Mesenchymal stem cell (in vitro differentiated cells and primary cell): ENCODE data around the gene CRLF2.

ENCODE experiments used
- DNase-seq: peaks from one replicate; pipeline ENCODE4 v3.0.0-alpha.2; 2013
- H2AFZ ChIP-seq: one replicate; pipeline ENCODE4 v1.6.1; 2013; ENCODE audit warnings: low read depth, mild to moderate bottlenecking, control low read depth, inconsistent platforms, low read length, moderate library complexity
- H2AK5ac ChIP-seq: 2 replicates; pipeline ENCODE4 v1.6.1; 2013; ENCODE audit warnings: low read length, moderate library complexity, mild to moderate bottlenecking, inconsistent platforms; ENCODE audit not compliant: severe bottlenecking
- H2BK120ac ChIP-seq: one replicate; pipeline ENCODE4 v1.6.1; 2013; ENCODE audit warnings: low read depth, mild to moderate bottlenecking, inconsistent platforms, low read length, moderate library complexity
- H2BK12ac ChIP-seq, 2 experiments: one replicate each; pipeline ENCODE4 v1.6.1; 2013; ENCODE audit warnings: inconsistent platforms in 2 of 2, low read length in 2 of 2, mild to moderate bottlenecking in 2 of 2, moderate library complexity in 2 of 2, control low read depth in 1 of 2
- H2BK15ac ChIP-seq: one replicate; pipeline ENCODE4 v1.6.1; 2013; ENCODE audit warnings: mild to moderate bottlenecking, low read depth, inconsistent platforms; ENCODE audit not compliant: poor library complexity, severe bottlenecking
- H2BK5ac ChIP-seq: 2 replicates; pipeline ENCODE4 v1.6.1; 2013; ENCODE audit warnings: low read depth, mild to moderate bottlenecking, low read length, control low read depth, inconsistent platforms; ENCODE audit not compliant: poor library complexity, severe bottlenecking
- H3K14ac ChIP-seq, 2 experiments: one replicate each; pipeline ENCODE4 v1.6.1; 2013; ENCODE audit warnings: inconsistent platforms in 2 of 2, low read length in 2 of 2, control low read depth in 1 of 2, mild to moderate bottlenecking in 1 of 2, moderate library complexity in 1 of 2
- H3K18ac ChIP-seq, 2 experiments: one replicate each; pipeline ENCODE4 v1.6.1; 2013; ENCODE audit warnings: inconsistent platforms in 2 of 2, low read length in 2 of 2, control low read depth in 1 of 2, low read depth in 1 of 2, mild to moderate bottlenecking in 1 of 2
- H3K23ac ChIP-seq, 2 experiments: one replicate each; pipeline ENCODE4 v1.6.1; 2013; ENCODE audit warnings: inconsistent platforms in 2 of 2, low read length in 2 of 2, mild to moderate bottlenecking in 2 of 2, moderate library complexity in 2 of 2, control low read depth in 1 of 2
- H3K27ac ChIP-seq: 2 replicates; pipeline ENCODE4 v1.5.1; 2013; ENCODE audit warnings: mild to moderate bottlenecking, moderate library complexity, low read length, control low read depth, inconsistent platforms; ENCODE audit not compliant: poor library complexity, severe bottlenecking
- H3K27me3 ChIP-seq, 2 experiments: 2 replicates each; pipeline versions ENCODE4 v1.6.1 to v1.7.0; 2013; ENCODE audit warnings: low read length in 2 of 2, mild to moderate bottlenecking in 2 of 2, moderate library complexity in 2 of 2, control low read depth in 1 of 2, inconsistent platforms in 1 of 2; ENCODE audit not compliant: control insufficient read depth in 1 of 2, insufficient read depth in 1 of 2
- H3K36me3 ChIP-seq, 2 experiments: 2 replicates each; pipeline versions ENCODE4 v1.6.1 to v1.7.0; 2013; ENCODE audit warnings: low read length in 2 of 2, control low read depth in 1 of 2, inconsistent platforms in 1 of 2, low read depth in 1 of 2, mild to moderate bottlenecking in 1 of 2; ENCODE audit not compliant: insufficient read depth in 2 of 2, control insufficient read depth in 1 of 2
- H3K4ac ChIP-seq, 2 experiments: one replicate each; pipeline ENCODE4 v1.6.1; 2013; ENCODE audit warnings: inconsistent platforms in 2 of 2, low read length in 2 of 2, mild to moderate bottlenecking in 2 of 2, moderate library complexity in 2 of 2, control low read depth in 1 of 2, low read depth in 1 of 2
- H3K4me1 ChIP-seq: 2 replicates; pipeline ENCODE4 v1.6.1; 2013; ENCODE audit warnings: low read depth, low read length, control low read depth; ENCODE audit not compliant: control insufficient read depth, insufficient read depth
- H3K4me2 ChIP-seq: 2 replicates; pipeline ENCODE4 v1.6.1; 2013; ENCODE audit warnings: low read length, mild to moderate bottlenecking, inconsistent platforms; ENCODE audit not compliant: poor library complexity, severe bottlenecking
- H3K4me3 ChIP-seq, 2 experiments: 2 replicates each; pipeline versions ENCODE4 v1.5.1 to v1.7.0; 2013; ENCODE audit warnings: low read length in 2 of 2, mild to moderate bottlenecking in 2 of 2, control low read depth in 1 of 2, low read depth in 1 of 2; ENCODE audit not compliant: insufficient read depth in 1 of 2
- H3K79me1 ChIP-seq: replicated peaks from 2 replicates; pipeline ENCODE4 v1.6.1; 2013; ENCODE audit warnings: mild to moderate bottlenecking, control low read depth, low read length, inconsistent platforms; ENCODE audit not compliant: poor library complexity, severe bottlenecking
- H3K9ac ChIP-seq: 2 replicates; pipeline ENCODE4 v1.7.0; 2013; ENCODE audit warnings: mild to moderate bottlenecking, low read length, moderate library complexity
- H3K9me3 ChIP-seq: 2 replicates; pipeline ENCODE4 v1.7.0; 2013; ENCODE audit warnings: mild to moderate bottlenecking, low read length; ENCODE audit not compliant: control insufficient read depth
- H4K8ac ChIP-seq: one replicate; pipeline ENCODE4 v1.6.1; 2013; ENCODE audit warnings: inconsistent platforms, mild to moderate bottlenecking, low read length, moderate library complexity
- H4K91ac ChIP-seq: one replicate; pipeline ENCODE4 v1.6.1; 2013; ENCODE audit warnings: mild to moderate bottlenecking, low read length, inconsistent platforms
- WGBS: methylation state at CpG from one replicate; pipeline ENCODE4 v1.1.7; 2013; ENCODE audit warnings: mixed read lengths; 5-methylcytosine and 5-hydroxymethylcytosine counted together

The CRLF2 gene

DNA sequence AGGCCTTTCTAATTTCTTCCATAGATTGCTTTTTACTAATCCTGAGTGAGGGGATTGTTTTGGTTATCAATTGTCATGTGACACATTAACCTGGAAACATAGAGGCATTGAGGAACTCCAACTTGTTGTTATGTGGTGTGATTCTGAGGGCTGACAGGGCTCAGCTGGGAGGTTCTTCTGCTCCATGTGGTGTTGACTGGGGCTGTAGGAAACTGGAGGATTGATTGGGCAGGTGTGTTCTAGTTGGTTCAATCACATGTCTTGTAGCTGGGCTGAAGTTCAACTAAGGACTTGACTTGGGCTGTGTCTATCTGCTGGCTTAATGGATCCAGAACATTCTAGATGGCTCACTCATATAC, 10.8 kb upstream of the CRLF2 start:
- Histone ChIP-seq H4K91ac (no peak overlapping the region), H3K4me2 (no peak overlapping the region), H3K9me3 (peaks cover 23% of the 10 kb centered on the region), H3K79me1 (no peaks in the 10 kb centered on the region), H3K14ac (no peak overlapping the region), H3K23ac (no peak overlapping the region), H3K27ac (no peak overlapping the region), H2BK120ac (no peak overlapping the region), H2AK5ac (no peak overlapping the region), H2AFZ (no peak overlapping the region), H3K4me1 (no peaks in the 10 kb centered on the region), H2BK5ac (no peak overlapping the region), H3K36me3 (no peaks in the 10 kb centered on the region), H3K9ac (no peak overlapping the region), H3K18ac (no peak overlapping the region), H3K4me3 (no peak overlapping the region), H2BK12ac (no peak overlapping the region), H2BK15ac (no peak overlapping the region), H3K4ac (no peak overlapping the region), H4K8ac (no peak overlapping the region), H3K27me3 (no peaks in the 10 kb centered on the region)
- no peak for DNase-seq

DNA sequence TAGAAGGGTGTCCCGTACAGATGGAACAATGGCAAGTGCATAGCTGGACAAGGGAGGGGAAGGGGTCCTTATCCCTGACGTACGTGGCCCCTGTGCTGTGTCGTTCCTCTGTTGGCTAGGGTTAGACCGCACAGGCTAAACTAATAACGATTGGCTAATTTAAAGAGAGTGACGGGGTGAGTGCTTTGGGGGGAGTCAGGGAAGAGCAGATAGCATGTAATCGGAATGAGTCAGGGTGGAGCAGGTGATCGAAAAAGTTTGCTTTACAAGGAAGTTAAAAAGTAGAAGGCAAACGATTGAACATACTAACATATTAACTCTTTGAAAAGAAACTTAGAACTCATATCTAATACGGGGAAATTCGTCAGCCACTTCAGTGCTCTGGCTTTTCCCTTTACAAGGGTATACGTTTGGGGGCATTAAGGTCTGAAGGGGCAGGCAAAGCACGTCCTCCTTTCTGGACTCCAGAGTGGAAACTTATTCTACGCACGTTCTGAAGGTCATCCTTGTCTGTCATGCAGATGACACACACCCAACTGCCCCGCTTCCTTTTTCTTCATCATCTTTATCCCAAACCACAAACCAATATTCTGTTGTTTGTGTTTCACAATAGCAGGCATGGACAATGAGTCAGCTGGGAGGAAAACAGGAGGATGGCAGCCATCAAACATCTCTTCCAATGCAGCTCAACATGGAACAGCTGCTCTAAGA, 10.2 kb upstream of the CRLF2 start:
- H3K14ac ChIP-seq = no peak overlapping the region
- H3K4me2 ChIP-seq = no peak overlapping the region
- no peak overlapping the region for H3K27ac ChIP-seq
- H3K4me3 ChIP-seq = no peak overlapping the region
- H4K91ac ChIP-seq = no peak overlapping the region
- no peaks in the 10 kb centered on the region for H3K36me3 ChIP-seq
- no peaks in the 10 kb centered on the region for H3K27me3 ChIP-seq
- H4K8ac ChIP-seq = no peak overlapping the region
- H3K9me3 ChIP-seq = peaks cover 23% of the 10 kb centered on the region
- no peak overlapping the region for H3K4ac ChIP-seq
- H2AFZ ChIP-seq = no peak overlapping the region
- DNase-seq = peak; percentile 61
- no peak overlapping the region for H2BK15ac ChIP-seq
- no peak overlapping the region for H2BK12ac ChIP-seq
- no peaks in the 10 kb centered on the region for H3K79me1 ChIP-seq
- H3K18ac ChIP-seq = no peak overlapping the region
- H2BK5ac ChIP-seq = no peak overlapping the region
- no peaks in the 10 kb centered on the region for H3K4me1 ChIP-seq
- H2BK120ac ChIP-seq = no peak overlapping the region
- WGBS = 70% methylated on average over 13 of the region's 17 CpGs
- H2AK5ac ChIP-seq = no peak overlapping the region
- H3K23ac ChIP-seq = no peak overlapping the region
- H3K9ac ChIP-seq = no peak overlapping the region

DNA sequence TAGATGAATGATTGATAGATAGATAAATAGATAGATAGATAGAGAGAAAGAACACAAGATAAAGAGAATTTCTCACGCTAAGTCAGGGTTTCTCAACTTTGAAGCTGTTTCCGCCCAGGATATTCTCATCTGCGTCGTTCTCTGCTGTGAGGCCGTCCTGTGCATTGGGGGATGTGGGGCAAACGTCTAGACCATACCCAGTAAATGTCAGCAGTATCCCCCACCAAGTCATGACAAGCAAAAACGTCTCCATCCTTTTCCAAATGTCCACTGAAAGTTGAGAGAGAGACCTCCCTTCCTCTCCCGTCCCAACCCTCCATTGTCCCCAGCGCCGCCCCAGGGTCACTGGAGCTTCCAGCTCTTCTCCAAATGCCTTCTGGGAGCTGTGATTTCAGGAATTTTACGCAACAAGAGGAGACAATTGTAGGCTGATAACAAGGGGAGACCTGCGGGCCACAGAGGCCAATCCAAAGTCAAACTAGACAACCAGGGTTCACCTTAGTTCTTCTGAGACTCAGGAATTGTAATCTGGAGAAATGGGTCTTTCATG, 8.9 kb upstream of the CRLF2 start:
- Histone ChIP-seq H4K91ac (no peak overlapping the region), H3K79me1 (no peaks in the 10 kb centered on the region), H2BK12ac (no peak overlapping the region), H3K14ac (no peak overlapping the region), H3K27ac (no peak overlapping the region), H2AK5ac (no peak overlapping the region), H2BK120ac (no peak overlapping the region), H3K9me3 (peaks cover 21% of the 10 kb centered on the region), H2BK5ac (no peak overlapping the region), H3K4me1 (no peaks in the 10 kb centered on the region), H3K18ac (no peak overlapping the region), H3K4me3 (no peak overlapping the region), H3K9ac (no peak overlapping the region), H3K4ac (no peak overlapping the region), H2AFZ (no peak overlapping the region), H3K4me2 (no peak overlapping the region), H3K36me3 (no peaks in the 10 kb centered on the region), H2BK15ac (no peak overlapping the region), H3K27me3 (no peaks in the 10 kb centered on the region), H3K23ac (no peak overlapping the region), H4K8ac (no peak overlapping the region)
- WGBS = 81% methylated on average over 11 of the region's 12 CpGs
- DNase-seq = no peak

DNA sequence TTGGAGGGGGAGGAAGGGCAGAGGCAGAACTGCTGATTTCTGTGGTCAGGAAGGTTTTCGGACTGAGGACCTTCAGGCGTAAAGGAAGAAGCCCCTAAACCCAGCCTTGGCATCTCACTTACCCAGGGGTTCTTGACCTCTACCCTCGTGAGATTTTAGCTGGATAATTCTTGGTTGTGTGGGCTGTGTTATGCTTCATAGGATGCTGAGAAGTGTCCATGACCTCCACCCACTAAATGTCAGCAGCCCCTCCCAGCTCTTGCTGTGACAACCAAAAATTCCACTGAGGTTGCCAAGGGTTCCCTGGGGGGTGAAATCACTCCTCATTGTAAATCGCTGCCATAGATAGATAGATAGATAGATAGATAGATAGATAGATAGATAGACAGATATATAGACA, 5.8 kb upstream of the CRLF2 start:
- H3K18ac ChIP-seq = no peak overlapping the region
- H3K4me2 ChIP-seq = no peak overlapping the region
- no peak overlapping the region for H2BK15ac ChIP-seq
- no peaks in the 10 kb centered on the region for H3K36me3 ChIP-seq
- H4K91ac ChIP-seq = no peak overlapping the region
- H3K4me3 ChIP-seq = no peak overlapping the region
- 67% methylated on average over 1 of the region's 4 CpGs for WGBS
- H4K8ac ChIP-seq = no peak overlapping the region
- H3K9ac ChIP-seq = no peak overlapping the region
- H2BK12ac ChIP-seq = no peak overlapping the region
- no peak overlapping the region for H3K14ac ChIP-seq
- no peak overlapping the region for H3K27ac ChIP-seq
- no peak overlapping the region for H3K23ac ChIP-seq
- no peak for DNase-seq
- no peaks in the 10 kb centered on the region for H3K79me1 ChIP-seq
- H3K4ac ChIP-seq = no peak overlapping the region
- H2BK5ac ChIP-seq = no peak overlapping the region
- H3K4me1 ChIP-seq = no peaks in the 10 kb centered on the region
- peaks cover 9% of the 10 kb centered on the region for H3K9me3 ChIP-seq
- no peaks in the 10 kb centered on the region for H3K27me3 ChIP-seq
- no peak overlapping the region for H2AFZ ChIP-seq
- no peak overlapping the region for H2AK5ac ChIP-seq
- H2BK120ac ChIP-seq = no peak overlapping the region
